Keratinocyte (primary cell): ENCODE results near the gene CRYGD.
"Not testable (repeated sequence)": the region's sequence is repeated elsewhere in the genome, so short reads cannot be mapped to it uniquely, and the experiment has no call there.

Experiments
- EZH2 ChIP-seq: IDR thresholded peaks from one replicate; pipeline ENCODE4 v1.6.1; 2012; ENCODE audit warnings: inconsistent platforms, mild to moderate bottlenecking, low read length, moderate library complexity
- TF ChIP-seq, protein P1 (sequence below), 3 experiments: IDR thresholded peaks in 1 of 3; conservative IDR thresholded peaks in 1 of 3; optimal IDR thresholded peaks in 1 of 3; 2 replicates in 2 of 3; 3 replicates in 1 of 3; pipeline versions ENCODE3 to v1.5.1; 2011; ENCODE audit warnings: low read length in 3 of 3, mild to moderate bottlenecking in 3 of 3, moderate library complexity in 2 of 3, control low read depth in 1 of 3, inconsistent platforms in 1 of 3; ENCODE audit not compliant: insufficient read depth in 2 of 3; ENCODE audit errors: extremely low read depth in 1 of 3

DNA sequence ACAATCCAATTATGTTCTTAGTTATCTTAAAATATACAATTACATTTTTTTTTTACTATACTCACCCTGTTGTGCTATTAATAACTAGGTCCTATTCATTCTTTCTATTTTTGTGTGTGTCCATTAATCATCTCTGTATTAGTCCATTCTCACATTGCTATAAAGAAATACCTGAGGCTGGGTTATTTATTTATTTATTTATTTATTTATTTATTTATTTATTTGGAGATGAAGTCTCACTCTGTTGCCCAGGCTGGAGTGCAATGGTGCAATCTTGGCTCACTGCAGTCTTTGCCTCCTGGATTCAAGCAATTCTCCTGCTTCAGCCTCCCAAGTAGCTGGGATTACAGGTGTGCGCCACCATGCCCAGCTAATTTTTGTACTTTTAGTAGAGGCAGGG is 25.6 kb downstream of the CRYGD start:
- TF ChIP-seq, protein P1, sequence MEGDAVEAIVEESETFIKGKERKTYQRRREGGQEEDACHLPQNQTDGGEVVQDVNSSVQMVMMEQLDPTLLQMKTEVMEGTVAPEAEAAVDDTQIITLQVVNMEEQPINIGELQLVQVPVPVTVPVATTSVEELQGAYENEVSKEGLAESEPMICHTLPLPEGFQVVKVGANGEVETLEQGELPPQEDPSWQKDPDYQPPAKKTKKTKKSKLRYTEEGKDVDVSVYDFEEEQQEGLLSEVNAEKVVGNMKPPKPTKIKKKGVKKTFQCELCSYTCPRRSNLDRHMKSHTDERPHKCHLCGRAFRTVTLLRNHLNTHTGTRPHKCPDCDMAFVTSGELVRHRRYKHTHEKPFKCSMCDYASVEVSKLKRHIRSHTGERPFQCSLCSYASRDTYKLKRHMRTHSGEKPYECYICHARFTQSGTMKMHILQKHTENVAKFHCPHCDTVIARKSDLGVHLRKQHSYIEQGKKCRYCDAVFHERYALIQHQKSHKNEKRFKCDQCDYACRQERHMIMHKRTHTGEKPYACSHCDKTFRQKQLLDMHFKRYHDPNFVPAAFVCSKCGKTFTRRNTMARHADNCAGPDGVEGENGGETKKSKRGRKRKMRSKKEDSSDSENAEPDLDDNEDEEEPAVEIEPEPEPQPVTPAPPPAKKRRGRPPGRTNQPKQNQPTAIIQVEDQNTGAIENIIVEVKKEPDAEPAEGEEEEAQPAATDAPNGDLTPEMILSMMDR (optimal IDR thresholded peaks at IDR 0.05 in 1 of 3, IDR thresholded peaks at IDR 0.05 in 1 of 3, conservative IDR thresholded peaks at IDR 0.05 in 1 of 3; ENCODE audit: extremely low read depth in 1 of 3, insufficient read depth in 2 of 3, low read length in 3 of 3), result not testable (repeated sequence)
- TF ChIP-seq EZH2, result not testable (repeated sequence)
